NCI-H146 (cell line): ENCODE data around the gene FCHSD1.

Experiments
- DNase-seq: peaks from one replicate; lab custom pipeline; 2025; lab: John Stamatoyannopoulos, UW

Gene FCHSD1

GRCh38 chr5:141672841-141673813 is 21.9 kb upstream of the FCHSD1 start:
- no peak for DNase-seq

- no peak for DNase-seq
These were observed 21.0 kb upstream of the FCHSD1 start for GRCh38 chr5:141672071-141672840.

GRCh38 chr5:141669520-141669919 is 18.3 kb upstream of the FCHSD1 start:
- no peak for DNase-seq

GRCh38 chr5:141668601-141669265 is 17.5 kb upstream of the FCHSD1 start:
- no peak for DNase-seq

GRCh38 chr5:141665995-141666940 is 15.1 kb upstream of the FCHSD1 start:
- DNase-seq = no peak

GRCh38 chr5:141664733-141665461 is 13.7 kb upstream of the FCHSD1 start:
- peak; percentile 37 for DNase-seq

- no peak for DNase-seq
These were observed 12.3 kb upstream of the FCHSD1 start for GRCh38 chr5:141663506-141663905.

GRCh38 chr5:141662028-141662427 is 10.8 kb upstream of the FCHSD1 start:
- DNase-seq = no peak

GRCh38 chr5:141657937-141658545 is 6.8 kb upstream of the FCHSD1 start:
- no peak for DNase-seq

- no peak for DNase-seq
These were observed 6.2 kb upstream of the FCHSD1 start for GRCh38 chr5:141657404-141657803.

- no peak for DNase-seq
These were observed 5.2 kb upstream of the FCHSD1 start for GRCh38 chr5:141656396-141656795.

GRCh38 chr5:141655020-141655419 is 3.8 kb upstream of the FCHSD1 start:
- DNase-seq = no peak

GRCh38 chr5:141654298-141654697 is 3.1 kb upstream of the FCHSD1 start:
- DNase-seq = no peak

- DNase-seq = no peak
These were observed 499 bp upstream of the FCHSD1 start for GRCh38 chr5:141651728-141652105.

- DNase-seq = no peak
These were observed 1.2 kb downstream of the FCHSD1 start for GRCh38 chr5:141649972-141650371.

- DNase-seq = no peak
These were observed 2.0 kb downstream of the FCHSD1 start for GRCh38 chr5:141649056-141649688.

- no peak for DNase-seq
These were observed 3.4 kb downstream of the FCHSD1 start for GRCh38 chr5:141647851-141648250.

- no peak for DNase-seq
These were observed 4.0 kb downstream of the FCHSD1 start for GRCh38 chr5:141647242-141647641.

- DNase-seq = no peak
These were observed 5.2 kb downstream of the FCHSD1 start for GRCh38 chr5:141646026-141646425.
